H9 (cell line): Measurements from ENCODE around the gene RAB6B. TPM values are rescaled to one million over a fixed set of nuclear protein-coding genes. Genes with fewer than 3 reads are reported as not detected.

Experiments used
- DNase-seq: peaks from one replicate; pipeline ENCODE4 v3.0.0-alpha.2; 2017
- H2AFZ ChIP-seq: one replicate; pipeline ENCODE4 v1.6.1; 2013; ENCODE audit warnings: mild to moderate bottlenecking, low read length, control low read depth, moderate library complexity
- H2AK5ac ChIP-seq: 2 replicates; pipeline ENCODE4 v1.6.1; 2013; ENCODE audit warnings: low read length, control low read depth, mixed read lengths; ENCODE audit not compliant: insufficient read length
- H2BK120ac ChIP-seq: one replicate; pipeline ENCODE4 v1.6.1; 2013; ENCODE audit warnings: low read depth, mild to moderate bottlenecking, low read length, control low read depth, inconsistent platforms; ENCODE audit not compliant: poor library complexity, severe bottlenecking
- H2BK12ac ChIP-seq: 2 replicates; pipeline ENCODE4 v1.6.1; 2013; ENCODE audit warnings: low read length, control low read depth, mixed read lengths, low read depth; ENCODE audit not compliant: insufficient read length
- H2BK15ac ChIP-seq: 2 replicates; pipeline ENCODE4 v1.6.1; 2013; ENCODE audit warnings: low read depth, low read length, control low read depth
- H2BK20ac ChIP-seq: one replicate; pipeline ENCODE4 v1.6.1; 2013; ENCODE audit warnings: low read depth, mild to moderate bottlenecking, low read length, control low read depth, inconsistent platforms; ENCODE audit not compliant: poor library complexity, severe bottlenecking
- H2BK5ac ChIP-seq: 2 replicates; pipeline ENCODE4 v1.6.1; 2013; ENCODE audit warnings: low read length, control low read depth, mixed read lengths; ENCODE audit not compliant: insufficient read length
- H3K14ac ChIP-seq: 2 replicates; pipeline ENCODE4 v1.6.1; 2013; ENCODE audit warnings: low read length, control low read depth; ENCODE audit not compliant: insufficient read depth
- H3K18ac ChIP-seq: 2 replicates; pipeline ENCODE4 v1.6.1; 2013; ENCODE audit warnings: low read depth, mild to moderate bottlenecking, mixed read lengths, low read length, control low read depth; ENCODE audit not compliant: insufficient read length
- H3K23ac ChIP-seq: 2 replicates; pipeline ENCODE4 v1.6.1; 2013; ENCODE audit warnings: low read length, control low read depth, mixed read lengths, low read depth; ENCODE audit not compliant: insufficient read length
- H3K23me2 ChIP-seq: 2 replicates; pipeline ENCODE4 v1.6.1; 2013; ENCODE audit warnings: low read depth, mild to moderate bottlenecking, mixed read lengths, low read length, control low read depth; ENCODE audit not compliant: insufficient read length, poor library complexity, severe bottlenecking
- H3K27ac ChIP-seq: 2 replicates; pipeline ENCODE4 v1.5.1; 2013; ENCODE audit warnings: low read length, control low read depth, mixed read lengths, low read depth; ENCODE audit not compliant: insufficient read length
- H3K27me3 ChIP-seq: 2 replicates; pipeline ENCODE4 v1.6.1; 2013; ENCODE audit warnings: low read length, control low read depth, inconsistent platforms; ENCODE audit not compliant: insufficient read depth
- H3K4ac ChIP-seq: 2 replicates; pipeline ENCODE4 v1.6.1; 2013; ENCODE audit warnings: low read depth, mild to moderate bottlenecking, control low read depth, inconsistent platforms, low read length, moderate library complexity
- H3K4me1 ChIP-seq: 2 replicates; pipeline ENCODE4 v1.6.1; 2013; ENCODE audit warnings: low read length, control low read depth, inconsistent platforms; ENCODE audit not compliant: insufficient read depth
- H3K4me2 ChIP-seq: 2 replicates; pipeline ENCODE4 v1.6.1; 2013; ENCODE audit warnings: low read length, control low read depth, mixed read lengths; ENCODE audit not compliant: insufficient read length, insufficient read depth
- H3K56ac ChIP-seq: 2 replicates; pipeline ENCODE4 v1.6.1; 2013; ENCODE audit warnings: low read depth, mild to moderate bottlenecking, mixed read lengths, low read length, control low read depth; ENCODE audit not compliant: insufficient read length
- H3K79me1 ChIP-seq: 2 replicates; pipeline ENCODE4 v1.6.1; 2013; ENCODE audit warnings: low read depth, mild to moderate bottlenecking, moderate library complexity, low read length, control low read depth, inconsistent platforms; ENCODE audit not compliant: insufficient read depth, poor library complexity, severe bottlenecking
- H3K79me2 ChIP-seq: 2 replicates; pipeline ENCODE4 v1.6.1; 2013; ENCODE audit warnings: low read length, control low read depth, inconsistent platforms; ENCODE audit not compliant: insufficient read depth
- H3K9ac ChIP-seq: 2 replicates; pipeline ENCODE4 v1.6.1; 2013; ENCODE audit warnings: low read length, control low read depth, mixed read lengths; ENCODE audit not compliant: insufficient read length; ENCODE audit errors: extremely low read depth
- H3K9me3 ChIP-seq: one replicate; pipeline ENCODE4 v1.6.1; 2013; ENCODE audit warnings: low read depth, low read length, inconsistent platforms; ENCODE audit not compliant: control insufficient read depth
- H3T11ph ChIP-seq: one replicate; pipeline ENCODE4 v1.6.1; 2013; ENCODE audit warnings: mild to moderate bottlenecking, low read length, control low read depth, inconsistent platforms
- H4K20me1 ChIP-seq: one replicate; pipeline ENCODE4 v1.6.1; 2013; ENCODE audit not compliant: control insufficient read depth, insufficient read length, insufficient read depth
- H4K5ac ChIP-seq: 2 replicates; pipeline ENCODE4 v1.6.1; 2013; ENCODE audit warnings: low read depth, mild to moderate bottlenecking, mixed read lengths, low read length, control low read depth; ENCODE audit not compliant: insufficient read length
- H4K8ac ChIP-seq: replicated peaks from 2 replicates; pipeline ENCODE4 v1.6.1; 2013; ENCODE audit warnings: low read length, control low read depth, mixed read lengths, low read depth; ENCODE audit not compliant: insufficient read length
- H4K91ac ChIP-seq: 2 replicates; pipeline ENCODE4 v1.6.1; 2013; ENCODE audit warnings: low read depth, mild to moderate bottlenecking, moderate library complexity, mixed read lengths, low read length, control low read depth; ENCODE audit not compliant: insufficient read length
- H3K27ac Mint-ChIP-seq, 3 experiments: 2 replicates in 2 of 3; 3 replicates in 1 of 3; pipeline ENCODE4 v1.8.0; 2020 to 2021; ENCODE audit warnings: mixed read lengths in 3 of 3, mild to moderate bottlenecking in 1 of 3, moderate library complexity in 1 of 3
- H3K27me3 Mint-ChIP-seq: 2 replicates; pipeline ENCODE4 v1.8.0; 2021; ENCODE audit warnings: low read depth, mild to moderate bottlenecking, moderate library complexity, mixed read lengths
- H3K36me3 Mint-ChIP-seq, 3 experiments: 2 replicates in 2 of 3; 3 replicates in 1 of 3; pipeline ENCODE4 v1.8.0; 2020 to 2021; ENCODE audit warnings: low read depth in 3 of 3, mixed read lengths in 3 of 3; ENCODE audit not compliant: insufficient read depth in 1 of 3
- H3K4me1 Mint-ChIP-seq, 2 experiments: 2 replicates each; pipeline ENCODE4 v1.8.0; 2020; ENCODE audit warnings: mixed read lengths in 2 of 2
- H3K4me3 Mint-ChIP-seq, 2 experiments: 2 replicates in 1 of 2; 3 replicates in 1 of 2; pipeline ENCODE4 v1.8.0; 2020 to 2021; ENCODE audit warnings: mild to moderate bottlenecking in 2 of 2, mixed read lengths in 2 of 2, moderate library complexity in 1 of 2
- H3K9me3 Mint-ChIP-seq, 2 experiments: 2 replicates in 1 of 2; 3 replicates in 1 of 2; pipeline ENCODE4 v1.8.0; 2020; ENCODE audit warnings: mild to moderate bottlenecking in 2 of 2, mixed read lengths in 2 of 2, moderate library complexity in 1 of 2
- WGBS: extraction: QIAGEN DNeasy Blood & Tissue Kit; methylation state at CpG from one replicate; pipeline ENCODE4 v1.1.7; 2013; ENCODE audit warnings: missing lambda C conversion rate, low lambda C conversion rate, mixed read lengths; ENCODE audit not compliant: insufficient read length; ENCODE audit errors: extremely low coverage; 5-methylcytosine and 5-hydroxymethylcytosine counted together
- total RNA-seq: library from RNA; stranded (reverse); gene quantifications from 2 replicates; pipeline ENCODE4 v1.2.1, GENCODE V29; 2021
- TF ChIP-seq, protein P1 (sequence below): fragments of 200-600 bp; sonication (generic); conservative IDR thresholded peaks from 3 replicates; pipeline ENCODE4 v1.8.0; 2021; ENCODE audit warnings: antibody characterized with exemption, mild to moderate bottlenecking

Gene RAB6B
- total RNA-seq, 1 experiment from 2014 or later, result 12.3 TPM

GRCh38 chr3:133884054-133884886 lies 11.4 kb downstream of the RAB6B start:
- H3K79me1 ChIP-seq, result no peaks in the 10 kb centered on the region
- H4K8ac ChIP-seq, result no peak overlapping the region
- H3K4me1 ChIP-seq, result no peaks in the 10 kb centered on the region
- Mint-ChIP-seq H3K27ac (no peak overlapping the region), H3K27me3 (peaks cover 5% of the 10 kb centered on the region), H3K4me1 (peaks cover 5 to 15% of the 10 kb centered on the region in 2 experiments), H3K4me3 (no peak overlapping the region), H3K36me3 (peaks cover 0 to 6% (median 3%) of the 10 kb centered on the region in 3 experiments; a peak in 3 of 7 replicates), H3K9me3 (peaks cover 0 to 5% of the 10 kb centered on the region in 2 experiments; a peak in 3 of 5 replicates)
- no peak overlapping the region for H2AFZ ChIP-seq
- H3K9me3 ChIP-seq, result no peaks in the 10 kb centered on the region
- no peak overlapping the region for H3K9ac ChIP-seq
- H3K4me2 ChIP-seq, result no peak overlapping the region
- TF ChIP-seq, protein P1, sequence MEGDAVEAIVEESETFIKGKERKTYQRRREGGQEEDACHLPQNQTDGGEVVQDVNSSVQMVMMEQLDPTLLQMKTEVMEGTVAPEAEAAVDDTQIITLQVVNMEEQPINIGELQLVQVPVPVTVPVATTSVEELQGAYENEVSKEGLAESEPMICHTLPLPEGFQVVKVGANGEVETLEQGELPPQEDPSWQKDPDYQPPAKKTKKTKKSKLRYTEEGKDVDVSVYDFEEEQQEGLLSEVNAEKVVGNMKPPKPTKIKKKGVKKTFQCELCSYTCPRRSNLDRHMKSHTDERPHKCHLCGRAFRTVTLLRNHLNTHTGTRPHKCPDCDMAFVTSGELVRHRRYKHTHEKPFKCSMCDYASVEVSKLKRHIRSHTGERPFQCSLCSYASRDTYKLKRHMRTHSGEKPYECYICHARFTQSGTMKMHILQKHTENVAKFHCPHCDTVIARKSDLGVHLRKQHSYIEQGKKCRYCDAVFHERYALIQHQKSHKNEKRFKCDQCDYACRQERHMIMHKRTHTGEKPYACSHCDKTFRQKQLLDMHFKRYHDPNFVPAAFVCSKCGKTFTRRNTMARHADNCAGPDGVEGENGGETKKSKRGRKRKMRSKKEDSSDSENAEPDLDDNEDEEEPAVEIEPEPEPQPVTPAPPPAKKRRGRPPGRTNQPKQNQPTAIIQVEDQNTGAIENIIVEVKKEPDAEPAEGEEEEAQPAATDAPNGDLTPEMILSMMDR, result no peak
- WGBS, result no CpG with 5 or more reads among the region's 6 CpGs
- no peaks in the 10 kb centered on the region for H3K79me2 ChIP-seq
- no peak overlapping the region for H3K56ac ChIP-seq
- no peak overlapping the region for H2BK12ac ChIP-seq
- H3K14ac ChIP-seq, result no peak overlapping the region
- H3K23ac ChIP-seq, result no peak overlapping the region
- no peak overlapping the region for H4K91ac ChIP-seq
- H3T11ph ChIP-seq, result no peak overlapping the region
- H4K20me1 ChIP-seq, result no peaks in the 10 kb centered on the region
- no peak overlapping the region for H4K5ac ChIP-seq
- DNase-seq, result no peak
- H3K27ac ChIP-seq, result no peak overlapping the region
- no peak overlapping the region for H2AK5ac ChIP-seq
- no peaks in the 10 kb centered on the region for H3K23me2 ChIP-seq
- no peak overlapping the region for H2BK120ac ChIP-seq
- no peak overlapping the region for H3K4ac ChIP-seq
- no peak overlapping the region for H2BK15ac ChIP-seq
- no peaks in the 10 kb centered on the region for H3K27me3 ChIP-seq
- H2BK20ac ChIP-seq, result no peak overlapping the region
- no peak overlapping the region for H3K18ac ChIP-seq
- no peak overlapping the region for H2BK5ac ChIP-seq
